Endothelial cell of umbilical vein (primary cell): ENCODE measurements around the gene STARD9. TPM values are rescaled to one million over a fixed set of nuclear protein-coding genes. Genes with fewer than 3 reads are reported as not detected.

ENCODE experiments used
- BruUV-seq: library from RNA; stranded (reverse); fragments of 400-500 nt; replicated peaks from 2 replicates; lab custom pipeline; 2021; lab: Mats Ljungman, UMichigan
- CTCF ChIA-PET: fragments of 300-600, 350-600 bp; sonication (Branson Sonifier 250); formaldehyde crosslinking; loops from one replicate; lab custom pipeline; 2021; ENCODE audit warnings: antibody characterized with exemption, inconsistent platforms; lab: Charles Lee
- POLR2A ChIA-PET: fragments of 300-600, 350-600 bp; sonication (Branson Sonifier 250); formaldehyde crosslinking; loops from one replicate; lab custom pipeline; 2021; ENCODE audit warnings: antibody characterized with exemption, inconsistent platforms; lab: Charles Lee
- DNase-seq: peaks from one replicate; pipeline ENCODE4 v3.0.0-alpha.2; 2011; ENCODE audit warnings: low read depth, low spot score
- FAIRE-seq: peaks from 2 replicates; lab custom pipeline; 2011; peaks lifted over from hg19 to GRCh38; lab: Jason Lieb, UNC
- H2AFZ ChIP-seq: 2 replicates; pipeline ENCODE4 v1.6.0; 2012; ENCODE audit warnings: low read depth, low read length, control low read depth, inconsistent platforms
- H3K27ac ChIP-seq: 2 replicates; pipeline ENCODE4 v1.5.1; 2011; ENCODE audit warnings: low read depth, mild to moderate bottlenecking, control low read depth, low read length, moderate library complexity; ENCODE audit not compliant: insufficient read depth
- H3K27me3 ChIP-seq, 2 experiments: 2 replicates each; pipeline versions ENCODE4 v1.6.0 to v1.6.1; 2011; ENCODE audit warnings: low read length in 2 of 2, mixed read lengths in 1 of 2; ENCODE audit not compliant: control insufficient read depth in 2 of 2, insufficient read depth in 2 of 2
- H3K36me3 ChIP-seq, 2 experiments: 2 replicates in 1 of 2; 3 replicates in 1 of 2; pipeline ENCODE4 v1.5.1; 2011; ENCODE audit warnings: low read length in 2 of 2, mild to moderate bottlenecking in 1 of 2, moderate library complexity in 1 of 2; ENCODE audit not compliant: control insufficient read depth in 2 of 2, insufficient read depth in 2 of 2; ENCODE audit errors: extremely low read depth in 1 of 2
- H3K4me1 ChIP-seq: 3 replicates; pipeline ENCODE4 v1.5.1; 2011; ENCODE audit warnings: mild to moderate bottlenecking, low read length; ENCODE audit not compliant: control insufficient read depth, insufficient read depth; ENCODE audit errors: extremely low read depth
- H3K4me2 ChIP-seq: 2 replicates; pipeline ENCODE4 v1.6.1; 2011; ENCODE audit warnings: low read length, control low read depth, mixed read lengths; ENCODE audit not compliant: insufficient read depth
- H3K4me3 ChIP-seq, 3 experiments: fragments of 200-600 bp in 1 of 3; sonication (generic), shearing (Covaris generic) in 1 of 3; replicated peaks in 1 of 3; 2 replicates each; pipeline ENCODE4 v1.5.1; 2011 to 2016; ENCODE audit warnings: control low read depth in 3 of 3, low read length in 3 of 3, mild to moderate bottlenecking in 2 of 3, inconsistent platforms in 1 of 3, low read depth in 1 of 3, moderate library complexity in 1 of 3; ENCODE audit not compliant: insufficient read depth in 1 of 3
- H3K79me2 ChIP-seq: 2 replicates; pipeline ENCODE4 v1.6.0; 2012; ENCODE audit warnings: low read length, inconsistent platforms; ENCODE audit not compliant: control insufficient read depth, insufficient read depth
- H3K9ac ChIP-seq: replicated peaks from 2 replicates; pipeline ENCODE3; 2011; ENCODE audit warnings: low read length, control low read depth; ENCODE audit not compliant: insufficient read depth; ENCODE audit errors: extremely low read depth
- H3K9me1 ChIP-seq: replicated peaks from 3 replicates; pipeline ENCODE4 v1.6.0; 2011; ENCODE audit warnings: mild to moderate bottlenecking, low read length; ENCODE audit not compliant: control insufficient read depth, insufficient read depth; ENCODE audit errors: extremely low read depth
- H3K9me3 ChIP-seq: replicated peaks from 2 replicates; pipeline ENCODE4 v1.5.1; 2012; ENCODE audit warnings: low read length, inconsistent platforms; ENCODE audit not compliant: control insufficient read depth, insufficient read depth
- H4K20me1 ChIP-seq: replicated peaks from 2 replicates; pipeline ENCODE3; 2011; ENCODE audit warnings: mild to moderate bottlenecking, low read length; ENCODE audit not compliant: control insufficient read depth, insufficient read depth; ENCODE audit errors: extremely low read depth
- CTCF ChIP-seq, 2 donors: IDR thresholded peaks; 1 replicate in 1 of 2; 2 replicates in 1 of 2; pipeline ENCODE4 v1.5.1; 2011; ENCODE audit warnings: low read length in 2 of 2, mild to moderate bottlenecking in 2 of 2, moderate library complexity in 2 of 2, control low read depth in 1 of 2, inconsistent platforms in 1 of 2, low read depth in 1 of 2; ENCODE audit not compliant: insufficient read depth in 1 of 2; ENCODE audit errors: extremely low read depth in 1 of 2
- EZH2 ChIP-seq: IDR thresholded peaks from 2 replicates; pipeline ENCODE4 v1.6.1; 2012; ENCODE audit warnings: borderline replicate concordance, low read depth, mild to moderate bottlenecking, moderate library complexity, low read length, inconsistent platforms; ENCODE audit not compliant: severe bottlenecking
- FOS ChIP-seq: IDR thresholded peaks from 2 replicates; pipeline ENCODE4 v1.6.1; 2011; ENCODE audit warnings: mild to moderate bottlenecking, low read length, moderate library complexity, borderline replicate concordance; ENCODE audit not compliant: insufficient read depth
- GATA2 ChIP-seq: IDR thresholded peaks from 2 replicates; pipeline ENCODE4 v1.7.0; 2011; ENCODE audit warnings: low read depth, mild to moderate bottlenecking, moderate library complexity, mixed read lengths, low read length; ENCODE audit not compliant: insufficient read length, insufficient read depth
- JUN ChIP-seq: IDR thresholded peaks from 2 replicates; pipeline ENCODE4 v1.6.1; 2011; ENCODE audit warnings: borderline replicate concordance, low read depth; ENCODE audit not compliant: insufficient read length, insufficient read depth
- MAX ChIP-seq: IDR thresholded peaks from 2 replicates; pipeline ENCODE4 v1.6.1; 2011; ENCODE audit not compliant: insufficient read depth, insufficient read length
- MYC ChIP-seq: IDR thresholded peaks from one replicate; pipeline ENCODE4 v1.6.1; 2011; ENCODE audit warnings: mild to moderate bottlenecking, low read depth, low read length
- POLR2A ChIP-seq: IDR thresholded peaks from 2 replicates; pipeline ENCODE4 v1.6.1; 2012; ENCODE audit warnings: low read depth, mild to moderate bottlenecking, control low read depth, low read length
- POLR2AphosphoS5 ChIP-seq: IDR thresholded peaks from 2 replicates; pipeline ENCODE4 v1.6.1; 2012; ENCODE audit warnings: low read depth, mild to moderate bottlenecking, control low read depth, low read length, moderate library complexity; ENCODE audit not compliant: insufficient read depth
- dilution Hi-C: fragments of 300-500 bp; cut with MboI; formaldehyde crosslinking; loops from one replicate; pipeline ENCODE4 v1.15.0; 2019; ENCODE audit warnings: low sequenced_read_pairs; ENCODE audit not compliant: extremely low pct_ligation_motif_present
- intact Hi-C: fragments of 100-400 bp; cut with micrococcal nuclease; formaldehyde crosslinking; loops from one replicate; pipeline ENCODE4 v1.10.0; 2022
- polyA plus RNA-seq, 4 experiments: library from polyadenylated mRNA; depleted of rRNA in 3 of 4; stranded (reverse) in 3 of 4; unstranded in 1 of 4; fragments of >200 nt; gene quantifications; 2 replicates each; pipeline versions ENCODE4 v1.2.1 to v1.2.3, GENCODE V29; 2011 to 2012; ENCODE audit warnings: missing spikeins in 1 of 4
- total RNA-seq: library from RNA; stranded (reverse); gene quantifications from 2 replicates; pipeline ENCODE4 v1.2.3, GENCODE V29; 2021

The STARD9 gene
- total and polyA plus RNA-seq, 2 donors (not counting 3 experiments of a cell fraction or from before 2014, with no cell fraction given): 4.6 to 17.5 TPM

DNA sequence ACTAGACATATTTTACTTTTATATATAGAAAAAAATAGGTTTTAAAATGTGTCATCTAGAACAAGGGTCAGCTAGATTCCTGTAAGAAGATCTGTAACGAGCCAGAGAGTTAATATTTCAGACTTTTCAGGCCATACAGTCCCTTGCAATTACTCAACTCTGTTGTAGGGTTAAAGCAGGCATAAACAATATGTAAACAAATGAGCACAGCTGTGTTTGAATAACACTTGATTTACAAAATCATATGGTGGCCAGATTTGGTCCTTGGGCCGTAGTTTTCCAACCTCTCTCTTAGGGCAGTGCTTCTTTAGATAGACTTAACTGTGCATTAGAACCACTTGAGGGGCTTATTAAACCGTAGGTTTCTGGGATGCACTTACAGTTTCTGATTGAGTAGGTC is 46.4 kb upstream of the STARD9 start:
- dilution Hi-C loops: no loop called here
- H3K9me1 ChIP-seq: no peaks in the 10 kb centered on the region
- H3K4me3 ChIP-seq: no peak overlapping the region
- no TSS peak for BruUV-seq
- H2AFZ ChIP-seq: no peak overlapping the region
- DNase-seq: no peak
- POLR2A ChIA-PET: no interaction called here
- no peak for FAIRE-seq
- no peaks in the 10 kb centered on the region for H4K20me1 ChIP-seq
- intact Hi-C loops: no loop called here
- CTCF ChIA-PET: no interaction called here
- H3K36me3 ChIP-seq: peaks cover 17 to 35% of the 10 kb centered on the region in 2 experiments
- no peaks in the 10 kb centered on the region for H3K9me3 ChIP-seq
- H3K27me3 ChIP-seq: no peaks in the 10 kb centered on the region
- H3K9ac ChIP-seq: no peak overlapping the region
- H3K79me2 ChIP-seq: no peaks in the 10 kb centered on the region
- no peak overlapping the region for H3K27ac ChIP-seq
- TF ChIP-seq POLR2AphosphoS5: no peak
- no peak for TF ChIP-seq CTCF (IDR thresholded peaks at IDR 0.05; ENCODE audit: extremely low read depth in 1 of 2, insufficient read depth in 1 of 2, low read depth in 1 of 2, low read length in 2 of 2)
- TF ChIP-seq MAX: no peak
- TF ChIP-seq POLR2A: no peak
- TF ChIP-seq MYC: no peak
- no peak for TF ChIP-seq EZH2
- no peak for TF ChIP-seq JUN
- no peak for TF ChIP-seq FOS
- TF ChIP-seq GATA2: no peak
- H3K4me1 ChIP-seq: no peaks in the 10 kb centered on the region
- H3K4me2 ChIP-seq: no peak overlapping the region
